HFF-Myc (cell line): Measurements from ENCODE around the gene MRPL24.

ENCODE experiments used
- DNase-seq: peaks from one replicate; pipeline ENCODE4 v3.0.0-alpha.2; 2011; ENCODE audit warnings: low read depth; ENCODE audit errors: extremely low read depth
- H3K4me3 ChIP-seq: replicated peaks from 2 replicates; pipeline ENCODE4 v1.5.1; 2011; ENCODE audit warnings: low read depth, mild to moderate bottlenecking, control low read depth, low read length
- CTCF ChIP-seq: IDR thresholded peaks from 2 replicates; pipeline ENCODE4 v1.5.1; 2012; ENCODE audit warnings: mild to moderate bottlenecking, low read depth, low read length, control low read depth; ENCODE audit errors: missing control alignments

The MRPL24 gene

GRCh38 chr1:156738407-156738806 is 2.5 kb downstream of the MRPL24 start:
- no peak for TF ChIP-seq CTCF
- no peak for DNase-seq
- H3K4me3 ChIP-seq, result no peak overlapping the region

GRCh38 chr1:156733989-156734584 is 6.8 kb downstream of the MRPL24 start:
- no peak overlapping the region for H3K4me3 ChIP-seq
- no peak for TF ChIP-seq CTCF
- DNase-seq, result no peak

- DNase-seq, result peak; percentile 92
- peak within 1 kb of the TSS; percentile 98 for H3K4me3 ChIP-seq
- no peak for TF ChIP-seq CTCF
Measured at GRCh38 chr1:156728599-156729462, 12.1 kb downstream of the MRPL24 start, which contains the start of gene ISG20L2. ISG20L2 (minus strand) TSS chr1:156728766; CDS start chr1:156727652, 1,114 bp downstream.

GRCh38 chr1:156727926-156728598 is 12.8 kb downstream of the MRPL24 start, which contains the start of gene METTL25B:
METTL25B (plus strand) TSS chr1:156728469; CDS start chr1:156729105, 636 bp downstream.
- peak within 1 kb of the TSS; percentile 98 for H3K4me3 ChIP-seq
- DNase-seq, result no peak
- no peak for TF ChIP-seq CTCF

GRCh38 chr1:156727492-156727891 is 13.4 kb downstream of the MRPL24 start:
- no peak for DNase-seq
- no peak for TF ChIP-seq CTCF
- peak overlapping the region; percentile 98 for H3K4me3 ChIP-seq

- TF ChIP-seq CTCF, result peak; percentile 69
- DNase-seq, result no peak
- peak overlapping the region; percentile 98 for H3K4me3 ChIP-seq
Measured at GRCh38 chr1:156726549-156727226, 14.2 kb downstream of the MRPL24 start.
